K562 (cell line): ENCODE results near the gene CFAP58. TPM values are rescaled to one million over a fixed set of nuclear protein-coding genes. Genes with fewer than 3 reads are reported as not detected.

Experiments used
- HDAC1 ChIP-seq, 2 experiments: fragments of 450-650 bp; IDR thresholded peaks; 2 replicates each; pipeline ENCODE4 v1.6.1; 2016 to 2017; ENCODE audit warnings: inconsistent platforms in 1 of 2, mild to moderate bottlenecking in 1 of 2, moderate library complexity in 1 of 2
- LEF1 ChIP-seq: fragments of 450-650 bp; IDR thresholded peaks from 2 replicates; pipeline ENCODE4 v1.6.1; 2016; ENCODE audit warnings: mild to moderate bottlenecking
- MGA ChIP-seq: fragments of 450-650 bp; IDR thresholded peaks from 2 replicates; pipeline ENCODE4 v1.6.1; 2016; ENCODE audit warnings: mild to moderate bottlenecking, moderate library complexity
- NR4A1 ChIP-seq, 2 experiments: fragments of 250-450 bp in 1 of 2; fragments of 450-650 bp in 1 of 2; sonication (Bioruptor Pico) in 1 of 2; IDR thresholded peaks; 2 replicates each; pipeline versions ENCODE4 v1.4.0 to v1.6.1; 2016 to 2020; ENCODE audit warnings: mild to moderate bottlenecking in 2 of 2, missing compliant biosample characterization in 1 of 2, missing genetic modification characterization in 1 of 2, moderate library complexity in 1 of 2
- SNIP1 ChIP-seq: fragments of 450-650 bp; IDR thresholded peaks from 2 replicates; pipeline ENCODE4 v1.7.1; 2017; ENCODE audit warnings: low read depth, mild to moderate bottlenecking
- TCF7 ChIP-seq: sonication (generic); IDR thresholded peaks from 2 replicates; pipeline ENCODE4 v1.6.1; 2016; ENCODE audit warnings: antibody characterized with exemption, borderline replicate concordance
- TFAM ChIP-seq: fragments of 250-450 bp; sonication (Bioruptor Pico); conservative IDR thresholded peaks from 2 replicates; pipeline ENCODE4 v1.5.0; 2021; ENCODE audit warnings: mild to moderate bottlenecking, moderate library complexity
- polyA plus RNA-seq, 8 experiments: library from polyadenylated mRNA; depleted of rRNA in 4 of 8; stranded (reverse) in 5 of 8; unstranded in 3 of 8; fragments of >200 nt; fragmentation: Nextera tagmentation in 2 of 8; fragmentation: Illumina TruSeq in 1 of 8; extraction: Ambion mirVana in 2 of 8; extraction: Trizol in 1 of 8; gene quantifications; 2 replicates each; pipeline versions ENCODE4 v1.2.1 to v1.2.3, GENCODE V29; 2011 to 2014; ENCODE audit warnings: inconsistent platforms in 1 of 8, missing spikeins in 1 of 8
- total RNA-seq, 7 experiments: library from RNA; depleted of rRNA in 6 of 7; stranded (reverse); fragments of >200 nt in 6 of 7; fragmentation: Illumina TruSeq in 2 of 7; extraction: Trizol in 2 of 7; gene quantifications; 2 replicates each; pipeline versions ENCODE4 v1.2.1 to v1.2.3, GENCODE V29; 2011 to 2021; ENCODE audit warnings: low replicate concordance in 1 of 7

Gene CFAP58
- total and polyA plus RNA-seq, 9 of the 15 experiments (the other 6 are each of a cell fraction or from before 2014, with no cell fraction given), result 0.08 to 2.0 (median 0.71) TPM

GRCh38 chr10:104371753-104372152, 18.1 kb downstream of the CFAP58 start (continued):
- TF ChIP-seq MGA (no peak), TCF7 (no peak), HDAC1 (IDR thresholded peaks at IDR 0.05) (no peak), LEF1 (no peak), SNIP1 (no peak), NR4A1 (CRISPR knock-in tag; IDR thresholded peaks at IDR 0.05) (no peak), NR4A1 (tag; IDR thresholded peaks at IDR 0.05) (no peak), TFAM (CRISPR knock-in tag) (no peak)
